ENCODE data around the gene EDC3. TPM values are rescaled to one million over a fixed set of nuclear protein-coding genes. Genes with fewer than 3 reads are reported as not detected.

Gene EDC3
- total and polyA plus RNA-seq, 9 of the 15 experiments (the other 6 are each of a cell fraction or from before 2014, with no cell fraction given) = 11.7 to 63.9 (median 32.8) TPM

DNA sequence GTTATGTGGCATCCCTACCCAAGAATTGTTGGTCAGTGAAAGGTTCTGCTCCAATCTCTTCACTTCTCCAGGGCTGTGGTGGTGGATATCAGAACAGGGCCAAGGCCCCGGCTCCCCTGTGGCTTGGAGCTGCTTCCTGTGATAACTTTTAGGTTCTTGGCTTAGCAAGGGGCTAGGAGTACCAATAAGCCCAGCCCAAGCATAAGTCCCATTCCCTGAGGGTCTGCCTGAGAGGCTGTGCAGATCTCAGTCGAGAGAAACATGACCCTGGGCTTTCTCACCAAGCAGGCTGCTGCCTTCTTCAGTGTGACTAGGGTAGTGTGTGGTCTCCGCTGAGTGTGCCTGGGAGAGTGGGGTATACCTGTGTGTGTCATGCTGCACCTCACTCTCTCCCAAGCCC, 73.1 kb downstream of the EDC3 start:
- H2AFZ ChIP-seq (ENCODE audit: low read depth, low read length) = no peak overlapping the region
- intact Hi-C loops (cut with micrococcal nuclease) = no loop called here
- H3K4me1 ChIP-seq (replicated peaks in 1 of 2; ENCODE audit: control insufficient read depth in 2 of 2, insufficient read depth in 2 of 2, low read length in 2 of 2) = peaks cover 3 to 18% of the 10 kb centered on the region in 2 experiments; a peak in 3 of 5 replicates
- CTCF ChIA-PET (ENCODE audit: low intra/inter-chr PET ratio) = interaction anchor here (0.6 kb wide), 1 partner anchor 9 kb away, joined by 4 read pairs; no protein-coding TSS in a partner anchor
- TF ChIP-seq, protein P1, sequence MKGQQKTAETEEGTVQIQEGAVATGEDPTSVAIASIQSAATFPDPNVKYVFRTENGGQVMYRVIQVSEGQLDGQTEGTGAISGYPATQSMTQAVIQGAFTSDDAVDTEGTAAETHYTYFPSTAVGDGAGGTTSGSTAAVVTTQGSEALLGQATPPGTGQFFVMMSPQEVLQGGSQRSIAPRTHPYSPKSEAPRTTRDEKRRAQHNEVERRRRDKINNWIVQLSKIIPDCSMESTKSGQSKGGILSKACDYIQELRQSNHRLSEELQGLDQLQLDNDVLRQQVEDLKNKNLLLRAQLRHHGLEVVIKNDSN (CRISPR knock-in tag; IDR thresholded peaks at IDR 0.05) = no peak
- TF ChIP-seq ZNF232 (CRISPR knock-in tag; IDR thresholded peaks at IDR 0.05) = no peak
- TF ChIP-seq AFF1 (IDR thresholded peaks at IDR 0.05; ENCODE audit: low read depth in 1 of 2, partially characterized antibody in 2 of 2) = no peak
- no peak for TF ChIP-seq ZNF589 (CRISPR knock-in tag; IDR thresholded peaks at IDR 0.05; ENCODE audit: low read depth)
- TF ChIP-seq TFAM (CRISPR knock-in tag; conservative IDR thresholded peaks at IDR 0.05) = no peak
- no peak for TF ChIP-seq SAP30 (IDR thresholded peaks at IDR 0.05; ENCODE audit: borderline replicate concordance, insufficient read depth, low read depth, low read length, poor library complexity, severe bottlenecking)
- TF ChIP-seq HMG20A (CRISPR knock-in tag; conservative IDR thresholded peaks at IDR 0.05) = no peak
- TF ChIP-seq, protein P2, sequence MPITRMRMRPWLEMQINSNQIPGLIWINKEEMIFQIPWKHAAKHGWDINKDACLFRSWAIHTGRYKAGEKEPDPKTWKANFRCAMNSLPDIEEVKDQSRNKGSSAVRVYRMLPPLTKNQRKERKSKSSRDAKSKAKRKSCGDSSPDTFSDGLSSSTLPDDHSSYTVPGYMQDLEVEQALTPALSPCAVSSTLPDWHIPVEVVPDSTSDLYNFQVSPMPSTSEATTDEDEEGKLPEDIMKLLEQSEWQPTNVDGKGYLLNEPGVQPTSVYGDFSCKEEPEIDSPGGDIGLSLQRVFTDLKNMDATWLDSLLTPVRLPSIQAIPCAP (CRISPR knock-in tag; IDR thresholded peaks at IDR 0.05; ENCODE audit: borderline replicate concordance) = no peak
- TF ChIP-seq HDAC6 (IDR thresholded peaks at IDR 0.05; ENCODE audit: low read depth, low read length) = no peak
- H3K79me2 ChIP-seq (ENCODE audit: control insufficient read depth, insufficient read depth, low read length) = peaks cover 39% of the 10 kb centered on the region
- 95% methylated on average over 3 of the region's 3 CpGs for WGBS (ENCODE audit: insufficient coverage, low coverage, missing lambda C conversion rate)
- no peaks in the 10 kb centered on the region for H3K27me3 ChIP-seq (ENCODE audit: control insufficient read depth in 2 of 2, insufficient read depth in 2 of 2, low read length in 2 of 2)
- H3K27ac ChIP-seq (ENCODE audit: extremely low read depth, low read depth, low read length) = no peak overlapping the region
- peaks cover 100% of the 10 kb centered on the region for H3K36me3 ChIP-seq (ENCODE audit: control insufficient read depth, insufficient read depth, low read length)
- POLR2A ChIA-PET = interaction anchor here (0.9 to 1.0 kb wide), 2 partner anchors 12 to 24 kb away, joined by 3 to 5 read pairs; no protein-coding TSS in a partner anchor
- FAIRE-seq (no peak), DNase-seq (ENCODE audit: extremely low read depth in 1 of 4, low spot score in 3 of 4) (no peak), ATAC-seq (no peak)
- no peak overlapping the region for H3K9ac ChIP-seq (ENCODE audit: insufficient read depth in 1 of 2, low read depth in 2 of 2, low read length in 2 of 2)
- peaks cover 15% of the 10 kb centered on the region for H3K9me1 ChIP-seq (ENCODE audit: control insufficient read depth, insufficient read depth, low read length)
- in situ Hi-C loops (cut with MboI) = loop anchor here (5.0 kb wide), 2 partner anchors 170 to 235 kb away; no protein-coding TSS in a partner anchor
- H3K9me3 ChIP-seq (replicated peaks; ENCODE audit: control insufficient read depth, insufficient read depth, low read depth, low read length) = no peaks in the 10 kb centered on the region
- BruUV-seq (replicated peaks) = no TSS peak
- no peak overlapping the region for H3K4me2 ChIP-seq (ENCODE audit: insufficient read depth, low read length)
- peaks cover 44% of the 10 kb centered on the region for H4K20me1 ChIP-seq (replicated peaks; ENCODE audit: control insufficient read depth, insufficient read depth, low read length)
- no peak overlapping the region for H3K4me3 ChIP-seq

All from K562 (cell line).